ENCODE measurements around the gene ASB10. TPM values are rescaled to one million over a fixed set of nuclear protein-coding genes. Genes with fewer than 3 reads are reported as not detected.

Gene ASB10
- polyA plus RNA-seq, 1 experiment, result not detected

GRCh38 chr7:151232917-151233701 is 46.1 kb upstream of the ASB10 start:
- ChIA-PET CTCF (interaction anchor here (1.1 to 3.5 kb wide), 4 partner anchors 9 to 14 kb away, joined by 5 to 15 read pairs (median 9); no protein-coding TSS in a partner anchor), POLR2A (no interaction called here)
- Histone ChIP-seq H3K27me3 (ENCODE audit: control insufficient read depth, insufficient read depth, low read length) (no peaks in the 10 kb centered on the region), H3K36me3 (ENCODE audit: control insufficient read depth, insufficient read depth, low read length) (peaks cover 23% of the 10 kb centered on the region), H3K4me3 (ENCODE audit: low read depth, low read length) (peak overlapping the region; percentile 97)
- no peak for TF ChIP-seq CTCF (IDR thresholded peaks at IDR 0.05; ENCODE audit: insufficient read depth, low read depth, low read length)
- DNase-seq (ENCODE audit: low read depth), result peak; percentile 18

GRCh38 chr7:151232091-151232916 is 45.3 kb upstream of the ASB10 start, which contains the start of gene CHPF2:
TSS of gene CHPF2 (plus strand) at chr7:151232483. CDS start at chr7:151234012, 1,529 bp downstream.
- H3K36me3 ChIP-seq (ENCODE audit: control insufficient read depth, insufficient read depth, low read length), result peaks cover 16% of the 10 kb centered on the region
- POLR2A ChIA-PET, result no interaction called here
- CTCF ChIA-PET, result interaction anchor here (0.6 to 3.5 kb wide), 4 partner anchors 10 to 34 kb away, joined by 3 to 15 read pairs (median 6); no protein-coding TSS in a partner anchor
- H3K27me3 ChIP-seq (ENCODE audit: control insufficient read depth, insufficient read depth, low read length), result no peaks in the 10 kb centered on the region
- peak; percentile 35 for DNase-seq (ENCODE audit: low read depth)
- TF ChIP-seq CTCF (IDR thresholded peaks at IDR 0.05; ENCODE audit: insufficient read depth, low read depth, low read length), result no peak
- peak within 1 kb of the TSS; percentile 97 for H3K4me3 ChIP-seq (ENCODE audit: low read depth, low read length)

GRCh38 chr7:151231080-151231479 is 44.0 kb upstream of the ASB10 start:
- Histone ChIP-seq H3K36me3 (ENCODE audit: control insufficient read depth, insufficient read depth, low read length) (peaks cover 10% of the 10 kb centered on the region), H3K27me3 (ENCODE audit: control insufficient read depth, insufficient read depth, low read length) (no peaks in the 10 kb centered on the region), H3K4me3 (ENCODE audit: low read depth, low read length) (no peak overlapping the region)
- ChIA-PET CTCF (interaction anchor here (1.9 kb wide), 1 partner anchor 13 kb away, joined by 7 read pairs; no protein-coding TSS in a partner anchor), POLR2A (no interaction called here)
- DNase-seq (ENCODE audit: low read depth), result no peak
- TF ChIP-seq CTCF (IDR thresholded peaks at IDR 0.05; ENCODE audit: insufficient read depth, low read depth, low read length), result no peak

- DNase-seq (ENCODE audit: low read depth), result no peak
- no peak for TF ChIP-seq CTCF (IDR thresholded peaks at IDR 0.05; ENCODE audit: insufficient read depth, low read depth, low read length)
- no peaks in the 10 kb centered on the region for H3K27me3 ChIP-seq (ENCODE audit: control insufficient read depth, insufficient read depth, low read length)
- ChIA-PET CTCF (interaction anchor here (2.7 to 3.3 kb wide), 2 partner anchors 15 to 17 kb away, joined by 6 to 15 read pairs; no protein-coding TSS in a partner anchor), POLR2A (no interaction called here)
- H3K36me3 ChIP-seq (ENCODE audit: control insufficient read depth, insufficient read depth, low read length), result peaks cover 4% of the 10 kb centered on the region
- no peak overlapping the region for H3K4me3 ChIP-seq (ENCODE audit: low read depth, low read length)
Observed at GRCh38 chr7:151229249-151229648, 42.2 kb upstream of the ASB10 start.
